Measurements from ENCODE around the gene ACOX3.
"Not testable (repeated sequence)": the region's sequence is repeated elsewhere in the genome, so short reads cannot be mapped to it uniquely, and the experiment has no call there.

ACOX3 gene

GRCh38 chr4:8348071-8348470 lies 92.5 kb downstream of the ACOX3 start:
- DNase-seq: no peak

DNA sequence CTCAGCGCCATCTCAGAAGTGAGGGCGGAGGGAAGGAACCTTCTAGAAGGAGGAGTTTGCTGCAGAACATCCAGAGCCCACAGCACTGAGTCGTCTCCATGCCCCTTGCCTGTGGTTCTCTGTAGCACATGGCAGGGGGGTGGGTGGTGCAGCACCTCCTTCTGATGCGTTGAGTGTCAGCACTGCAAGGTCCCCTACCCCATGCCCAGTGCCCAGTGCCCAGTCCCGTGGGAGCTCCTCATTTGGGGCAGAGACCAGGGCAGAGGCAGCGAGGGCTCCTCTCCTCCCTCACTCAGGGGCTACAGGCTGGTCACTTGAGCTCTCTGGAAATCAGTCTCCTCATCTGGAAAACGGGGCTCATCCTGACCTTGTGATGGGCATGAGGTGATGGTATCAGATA lies 92.9 kb downstream of the ACOX3 start:
- DNase-seq: no peak

DNA sequence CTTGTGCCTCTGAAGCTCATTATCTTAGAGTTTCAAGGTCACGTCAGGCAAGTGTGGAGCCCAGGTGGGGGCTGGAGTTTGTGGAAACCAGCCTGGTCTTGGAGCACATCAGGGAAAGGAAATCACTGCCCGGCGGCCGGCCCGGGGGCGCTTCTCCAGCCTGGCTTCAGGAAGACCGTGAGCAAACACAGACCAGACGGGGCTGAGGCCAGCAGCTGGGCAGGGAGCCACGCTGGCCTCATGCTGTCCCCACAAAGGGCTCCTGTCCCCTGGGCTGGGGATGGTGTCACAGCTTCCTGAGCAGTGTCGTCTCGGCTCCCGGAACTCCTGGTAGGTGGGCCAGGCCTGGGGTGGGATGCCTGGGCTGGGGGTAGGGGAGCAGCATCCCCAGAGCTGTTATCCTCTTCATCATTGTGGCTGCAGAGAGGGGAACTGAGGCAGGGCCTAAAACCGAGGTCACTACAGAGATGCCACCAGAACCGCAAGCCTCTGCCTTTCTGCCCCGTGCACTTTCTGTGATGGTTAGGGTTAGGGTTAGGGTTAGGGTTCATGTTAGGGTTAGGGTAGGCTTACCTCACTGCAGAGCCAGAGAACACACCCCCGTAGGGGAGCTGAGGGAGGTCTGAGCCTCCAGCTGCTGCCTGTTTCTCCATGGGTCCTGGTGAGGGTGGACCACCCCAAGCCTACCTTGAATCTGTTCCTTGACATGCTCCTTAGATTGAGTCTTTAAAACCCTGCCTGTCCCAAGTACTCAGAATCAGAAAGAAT lies 93.5 kb downstream of the ACOX3 start:
- DNase-seq: no peak

DNA sequence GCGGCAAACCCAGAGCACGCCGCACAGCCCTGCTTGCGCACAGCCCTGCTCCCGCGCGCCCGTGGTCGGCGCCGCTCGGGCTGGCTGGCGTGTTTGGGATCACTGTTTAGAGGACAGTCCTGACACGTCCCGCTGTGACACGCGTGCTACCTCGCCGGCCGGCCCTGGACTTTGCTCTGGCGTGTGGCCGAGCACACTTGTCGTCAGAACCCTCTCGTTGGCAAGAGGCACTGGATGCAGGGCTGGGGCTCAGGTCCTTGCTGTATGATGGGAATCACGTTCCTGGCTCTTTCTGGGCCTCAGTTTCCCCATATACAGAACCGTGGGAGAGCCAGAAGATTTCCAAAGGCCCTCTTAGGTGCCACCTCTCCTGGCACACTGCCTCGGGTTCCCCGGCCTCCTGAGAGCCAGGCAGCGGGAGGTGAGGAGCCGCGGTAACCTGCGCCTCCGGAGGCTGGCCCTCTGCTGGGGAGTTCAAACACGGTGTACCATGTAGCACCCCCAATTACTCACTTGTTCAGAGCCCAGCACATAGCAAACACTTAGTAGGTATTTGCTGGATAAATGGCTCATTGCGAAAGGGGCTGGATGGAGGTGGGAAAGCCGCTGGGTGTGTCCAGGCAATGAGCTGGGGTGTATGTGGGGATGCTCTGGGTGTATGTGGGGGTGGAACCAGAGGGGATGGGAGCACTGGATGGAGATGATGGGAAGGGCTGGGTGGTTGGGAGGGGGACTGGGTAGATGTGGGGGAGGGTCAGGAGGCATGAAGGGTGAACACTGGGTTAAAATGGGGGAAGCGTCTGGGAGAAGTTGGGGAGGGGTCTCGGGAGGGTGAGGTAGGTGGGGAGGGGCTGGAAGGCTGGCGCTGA lies 94.3 kb downstream of the ACOX3 start:
- DNase-seq: no peak

DNA sequence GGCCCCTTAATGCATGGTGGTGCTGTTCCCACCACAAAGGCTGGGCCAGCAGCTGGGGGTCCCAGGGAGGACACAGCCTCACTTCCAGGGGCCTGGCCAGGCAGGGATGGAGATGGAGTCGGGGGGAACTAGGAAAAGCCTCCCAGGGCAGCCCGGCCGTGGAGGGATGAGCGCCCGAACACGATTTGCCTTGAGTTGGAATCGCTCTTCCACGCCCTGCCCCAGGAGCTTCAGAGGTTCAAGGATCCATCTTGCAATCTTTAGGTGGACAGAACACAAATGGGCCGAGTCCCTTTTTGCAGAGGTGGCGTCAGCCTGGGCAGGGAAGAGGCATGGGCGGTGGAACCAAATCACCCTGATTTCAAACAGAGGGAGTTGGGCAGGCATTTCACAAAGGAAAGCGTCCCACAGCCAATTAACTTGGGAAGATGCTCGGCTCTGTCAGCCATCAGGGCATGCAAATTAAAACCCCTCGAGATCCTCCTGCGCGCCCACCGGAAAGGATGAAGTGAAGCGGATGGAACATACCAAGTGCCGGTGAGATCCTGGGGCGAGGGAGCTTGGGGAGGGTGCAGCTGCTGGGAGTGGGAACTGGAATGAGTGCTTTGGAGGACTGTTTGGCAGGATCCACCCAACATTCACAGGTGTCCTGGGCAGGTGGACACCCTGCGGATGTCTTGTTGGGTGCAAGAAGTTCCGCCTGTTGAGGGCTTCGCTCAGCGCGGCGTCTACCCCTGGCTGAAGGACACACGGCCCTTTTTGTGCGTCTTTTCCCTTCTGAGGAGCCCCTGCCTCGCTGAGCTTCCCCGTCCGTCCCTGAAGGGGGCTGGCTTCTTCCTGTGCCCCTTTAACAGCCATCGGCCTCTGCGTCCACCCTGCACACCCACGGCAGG lies 95.2 kb downstream of the ACOX3 start:
- no peak for DNase-seq

- DNase-seq: no peak
These were observed 96.1 kb downstream of the ACOX3 start for GRCh38 chr4:8344377-8344776.

DNA sequence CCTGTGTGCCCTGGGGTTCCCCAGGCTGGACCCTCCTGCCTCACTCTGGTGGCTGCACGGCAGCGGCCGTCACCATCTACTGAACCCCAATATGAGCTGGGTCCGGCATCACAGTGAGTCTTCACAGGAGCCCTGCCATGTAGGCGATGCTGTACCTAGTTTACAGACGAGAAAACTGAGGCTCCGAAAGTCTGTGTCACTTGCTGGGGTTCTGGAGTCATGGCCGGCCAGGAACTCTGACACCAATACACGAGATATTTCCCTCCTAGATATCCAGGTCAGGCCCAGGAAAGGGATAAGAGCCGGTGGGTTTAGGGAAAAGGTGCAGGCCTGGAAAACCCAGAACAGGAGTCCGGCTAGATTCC lies 96.6 kb downstream of the ACOX3 start:
- no peak for DNase-seq

- DNase-seq: no peak
These were observed 97.1 kb downstream of the ACOX3 start for GRCh38 chr4:8343262-8343966.

- DNase-seq: no peak
These were observed 97.8 kb downstream of the ACOX3 start for GRCh38 chr4:8342651-8343261.

DNA sequence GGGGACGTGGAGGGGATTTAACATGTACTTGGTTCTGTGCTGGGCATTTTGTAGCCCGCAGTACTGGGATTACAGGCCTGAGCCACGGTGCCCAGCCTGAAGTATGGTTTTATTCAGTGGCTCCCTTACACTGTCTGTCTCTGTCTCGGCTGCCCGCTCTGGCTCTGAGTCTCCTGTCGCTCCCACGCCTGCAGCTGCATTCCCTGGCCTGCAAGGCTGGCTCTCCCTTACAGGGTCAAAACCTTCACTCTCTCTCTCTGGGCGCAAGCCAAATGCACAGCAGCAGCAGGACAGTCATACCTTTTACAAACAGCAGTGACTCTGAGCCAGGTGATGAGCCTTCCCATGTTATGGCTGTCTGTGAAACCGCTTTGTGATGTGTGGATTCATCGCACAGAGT lies 98.8 kb downstream of the ACOX3 start:
- DNase-seq: no peak

GRCh38 chr4:8341281-8341680 lies 99.2 kb downstream of the ACOX3 start:
- not testable (repeated sequence) for DNase-seq

- no peak for DNase-seq
These were observed 99.7 kb downstream of the ACOX3 start for GRCh38 chr4:8340781-8341241.

DNA sequence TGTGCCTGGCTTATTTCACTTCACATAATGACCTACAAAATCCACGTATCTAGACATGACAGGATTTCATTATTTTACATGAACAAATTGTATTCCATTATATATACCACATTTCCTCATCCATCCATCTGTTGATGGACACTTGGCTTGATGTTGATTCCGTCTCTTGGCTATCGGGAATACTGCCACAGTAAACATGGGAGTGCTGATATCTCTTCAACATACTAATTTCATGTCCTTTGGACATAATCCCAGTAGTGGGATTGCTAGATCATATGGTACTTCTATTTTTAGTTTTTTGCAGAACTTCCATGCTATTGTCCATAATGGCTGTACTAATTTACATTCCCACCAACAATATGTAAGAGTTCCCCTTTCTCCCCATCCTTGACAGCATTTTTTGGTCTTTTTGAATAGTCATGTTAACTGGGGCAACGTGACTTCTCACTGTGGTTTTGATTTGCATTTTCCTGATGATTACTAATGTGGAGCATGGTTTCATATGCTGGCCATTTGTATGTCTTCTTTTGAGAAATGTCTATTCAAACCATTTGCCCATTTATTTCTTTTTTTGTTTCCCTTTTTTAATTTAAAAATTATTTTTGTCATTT lies 102.1 kb downstream of the ACOX3 start:
- DNase-seq: no peak

GRCh38 chr4:8336412-8337075 lies 104.0 kb downstream of the ACOX3 start:
- DNase-seq: no peak

DNA sequence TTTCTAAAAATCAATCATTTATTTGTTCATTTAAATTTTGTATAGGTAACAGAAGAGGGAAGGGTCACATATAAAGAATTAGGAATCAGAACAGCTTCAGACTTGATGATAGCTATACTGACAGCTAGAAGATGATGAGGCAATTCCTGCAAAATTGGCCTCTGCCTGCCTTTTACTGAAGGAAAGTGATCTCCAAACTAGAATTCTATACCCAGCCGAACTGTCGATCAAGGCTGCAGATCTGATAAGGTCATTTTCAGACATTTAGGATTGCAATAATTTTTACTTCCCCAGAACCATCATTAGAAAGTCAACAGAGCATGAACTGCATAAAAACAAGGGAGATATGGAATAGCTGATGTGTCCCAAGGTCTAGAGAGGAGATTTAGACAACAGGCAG lies 104.7 kb downstream of the ACOX3 start:
- no peak for DNase-seq

DNA sequence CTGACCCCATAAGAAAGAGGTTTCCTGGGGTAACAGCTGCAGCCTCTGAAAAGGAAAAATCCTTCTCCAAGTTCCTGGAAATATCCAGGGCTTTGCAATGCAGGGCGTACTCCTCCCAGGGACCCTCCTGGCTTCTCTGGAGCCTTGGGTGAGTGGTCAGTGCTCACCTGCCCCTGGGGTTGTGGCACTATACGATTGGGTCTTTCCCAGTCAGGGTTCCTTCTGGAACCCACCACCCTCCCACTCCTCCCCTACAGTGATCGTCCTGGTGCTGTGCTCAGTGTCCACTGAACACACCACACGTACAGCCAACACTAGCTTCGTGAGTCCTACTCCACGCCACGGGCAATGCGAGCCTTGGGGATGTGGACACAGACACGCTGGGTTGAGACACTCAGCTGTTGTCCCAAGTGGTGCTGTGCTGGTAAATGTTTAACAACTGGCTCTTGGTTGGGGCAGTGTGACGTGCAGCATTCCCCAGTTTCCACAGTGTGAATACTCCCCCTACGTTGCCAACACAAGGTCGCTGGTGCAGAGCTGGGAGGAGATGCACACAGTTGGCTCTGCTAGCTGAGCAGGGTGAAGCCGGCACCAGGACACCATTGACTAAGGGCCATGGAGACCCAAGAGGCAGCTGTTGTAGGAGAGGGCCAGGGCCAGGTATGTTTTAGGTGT lies 105.6 kb downstream of the ACOX3 start:
- no peak for DNase-seq

GRCh38 chr4:8333726-8334460 lies 106.6 kb downstream of the ACOX3 start:
- DNase-seq: no peak

DNA sequence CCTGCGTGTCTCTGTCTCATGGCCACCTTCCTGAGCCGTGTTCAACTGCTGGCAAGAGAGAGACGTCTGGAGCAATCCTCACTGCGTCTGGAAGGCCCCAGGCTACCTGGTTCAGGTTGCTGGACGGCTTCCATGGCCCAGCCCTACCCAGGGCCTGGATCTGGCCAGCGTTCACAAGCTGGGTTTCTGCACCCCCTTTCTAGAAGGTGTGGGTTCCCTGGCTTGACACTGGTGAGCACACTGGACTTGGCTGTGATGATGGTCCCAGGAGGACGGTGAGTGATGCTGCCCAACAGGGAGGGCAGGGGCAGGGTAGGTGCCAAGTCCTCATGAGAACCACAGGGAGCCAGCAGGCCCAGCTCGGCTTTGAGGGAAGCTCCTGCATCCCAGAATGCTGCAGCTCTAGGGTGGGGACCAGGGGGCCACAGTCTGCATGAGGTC lies 107.6 kb downstream of the ACOX3 start:
- DNase-seq: no peak

DNA sequence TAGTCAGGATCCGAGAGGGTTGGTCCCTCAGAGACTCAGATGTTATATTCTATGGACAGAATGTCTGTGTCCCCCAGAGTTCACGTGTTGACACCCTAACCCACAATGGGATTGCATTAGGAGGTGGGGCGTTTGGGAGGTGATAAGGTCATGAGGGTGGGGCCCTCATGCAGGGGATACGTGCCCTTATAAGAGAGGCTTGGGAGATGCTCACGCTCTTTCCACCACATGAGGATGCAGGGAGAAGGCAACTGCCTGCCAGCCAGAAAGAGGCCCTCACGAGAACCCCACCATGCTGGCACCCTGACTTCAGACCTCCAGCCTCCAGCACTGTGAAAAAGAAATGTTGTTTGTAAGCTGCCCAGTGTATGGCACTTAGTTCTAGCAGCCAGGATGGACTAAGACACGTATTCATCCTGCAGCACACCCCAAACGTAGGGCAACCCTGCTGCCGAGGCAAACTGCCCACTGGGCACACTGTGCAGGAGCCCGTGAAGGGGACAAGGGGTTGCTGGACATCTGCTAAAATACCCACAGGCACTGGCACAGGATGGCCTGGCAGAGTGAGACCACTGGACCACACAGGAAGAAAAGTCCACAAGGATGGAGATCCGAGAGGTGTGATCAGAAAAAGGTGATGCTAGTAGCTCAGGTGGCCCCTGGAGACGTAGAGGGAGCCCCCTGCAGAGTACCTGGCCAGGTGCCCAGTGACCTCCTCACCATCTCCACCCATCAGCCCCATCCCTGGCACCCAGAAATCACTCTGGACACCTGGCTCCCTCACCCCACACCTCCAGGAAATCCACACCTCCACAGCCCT lies 108.3 kb downstream of the ACOX3 start:
- no peak for DNase-seq

Measured in activated CD8-positive, alpha-beta memory T cell treated with anti-CD3 and anti-CD28 coated beads, Interleukin-2, amount 50 U/mL, for 48 hours (primary cell).